Fibroblast of lung (primary cell): Measurements from ENCODE around the gene MLKL. TPM values are rescaled to one million over a fixed set of nuclear protein-coding genes. Genes with fewer than 3 reads are reported as not detected.
"Not testable (repeated sequence)": the region's sequence is repeated elsewhere in the genome, so short reads cannot be mapped to it uniquely, and the experiment has no call there.

ENCODE experiments used
- DNase-seq, 2 donors: peaks; one replicate each; pipeline versions ENCODE4 v3.0.0 to v3.0.0-alpha.2; 2010; ENCODE audit warnings: low read depth in 2 of 2
- H2AFZ ChIP-seq: 2 replicates; pipeline ENCODE4 v1.5.1; 2012; ENCODE audit warnings: low read length, control low read depth, inconsistent platforms
- H3K27ac ChIP-seq: 2 replicates; pipeline ENCODE4 v1.5.1; 2011; ENCODE audit warnings: low read length, control low read depth; ENCODE audit not compliant: insufficient read depth
- H3K27me3 ChIP-seq: 2 replicates; pipeline ENCODE4 v1.5.1; 2011; ENCODE audit warnings: mild to moderate bottlenecking, low read length; ENCODE audit not compliant: control insufficient read depth, insufficient read depth
- H3K36me3 ChIP-seq: 2 replicates; pipeline ENCODE4 v1.5.1; 2011; ENCODE audit warnings: low read length; ENCODE audit not compliant: control insufficient read depth, insufficient read depth
- H3K4me1 ChIP-seq: 2 replicates; pipeline ENCODE4 v1.5.1; 2011; ENCODE audit warnings: low read length; ENCODE audit not compliant: control insufficient read depth, insufficient read depth; ENCODE audit errors: extremely low read depth
- H3K4me2 ChIP-seq: 2 replicates; pipeline ENCODE4 v1.5.1; 2011; ENCODE audit warnings: low read length, control low read depth; ENCODE audit not compliant: insufficient read depth; ENCODE audit errors: extremely low read depth
- H3K4me3 ChIP-seq, 4 experiments: fragments of 200-600 bp in 1 of 4; sonication (generic) in 1 of 4; replicated peaks in 1 of 4; 2 replicates each; pipeline ENCODE4 v1.5.1; 2011 to 2016; ENCODE audit warnings: low read length in 4 of 4, low read depth in 3 of 4, mild to moderate bottlenecking in 3 of 4, control low read depth in 2 of 4, inconsistent platforms in 1 of 4, mixed read lengths in 1 of 4; ENCODE audit not compliant: insufficient read depth in 1 of 4; ENCODE audit errors: control extremely low read depth in 1 of 4
- H3K79me2 ChIP-seq: 2 replicates; pipeline ENCODE4 v1.5.1; 2012; ENCODE audit warnings: mild to moderate bottlenecking, low read length, inconsistent platforms; ENCODE audit not compliant: control insufficient read depth, insufficient read depth
- H3K9ac ChIP-seq: 2 replicates; pipeline ENCODE4 v1.5.1; 2011; ENCODE audit warnings: mild to moderate bottlenecking, low read length, control low read depth; ENCODE audit not compliant: insufficient read depth
- H3K9me3 ChIP-seq: 2 replicates; pipeline ENCODE4 v1.5.1; 2012; ENCODE audit warnings: low read depth, low read length; ENCODE audit not compliant: control insufficient read depth, insufficient read depth
- H4K20me1 ChIP-seq: 2 replicates; pipeline ENCODE4 v1.5.1; 2011; ENCODE audit warnings: low read length; ENCODE audit not compliant: control insufficient read depth, insufficient read depth; ENCODE audit errors: extremely low read depth
- CTCF ChIP-seq, 2 donors: IDR thresholded peaks in 1 of 2; conservative IDR thresholded peaks in 1 of 2; 1 replicate in 1 of 2; 2 replicates in 1 of 2; pipeline ENCODE4 v1.5.1; 2011 to 2012; ENCODE audit warnings: low read length in 2 of 2, control low read depth in 1 of 2, inconsistent platforms in 1 of 2, low read depth in 1 of 2, mild to moderate bottlenecking in 1 of 2
- EZH2 ChIP-seq: IDR thresholded peaks from 2 replicates; pipeline ENCODE4 v1.5.1; 2012; ENCODE audit warnings: low read length, control low read depth, mild to moderate bottlenecking; ENCODE audit errors: missing control alignments
- polyA plus RNA-seq, 2 donors: library from polyadenylated mRNA; depleted of rRNA in 1 of 2; stranded (reverse) in 1 of 2; unstranded in 1 of 2; fragments of >200 nt; gene quantifications; 2 replicates each; pipeline ENCODE4 v1.2.1, GENCODE V29; 2011 to 2012; ENCODE audit warnings: missing spikeins in 1 of 2
- total RNA-seq: library from RNA; depleted of rRNA; stranded (reverse); fragments of >200 nt; gene quantifications from 2 replicates; pipeline ENCODE4 v1.2.1, GENCODE V29; 2014

The MLKL gene
- total and polyA plus RNA-seq, 2 donors (not counting 1 experiment from before 2014, with no cell fraction given): 4.8 to 5.8 TPM

GRCh38 chr16:74657870-74658642 lies 42.6 kb downstream of the MLKL start:
- Histone ChIP-seq H3K36me3 (peaks cover 7% of the 10 kb centered on the region), H4K20me1 (no peaks in the 10 kb centered on the region), H3K4me3 (no peak overlapping the region), H3K27me3 (no peaks in the 10 kb centered on the region), H3K9me3 (no peaks in the 10 kb centered on the region), H3K4me1 (no peaks in the 10 kb centered on the region), H2AFZ (no peak overlapping the region), H3K9ac (no peak overlapping the region), H3K79me2 (peaks cover 85% of the 10 kb centered on the region), H3K4me2 (no peak overlapping the region), H3K27ac (no peak overlapping the region)
- no peak for DNase-seq
- TF ChIP-seq EZH2: no peak
- no peak for TF ChIP-seq CTCF (conservative IDR thresholded peaks at IDR 0.05 in 1 of 2, IDR thresholded peaks at IDR 0.05 in 1 of 2; ENCODE audit: low read depth in 1 of 2, low read length in 2 of 2)

GRCh38 chr16:74654536-74655050 lies 46.1 kb downstream of the MLKL start:
- H2AFZ ChIP-seq: no peak overlapping the region
- H3K4me1 ChIP-seq: no peaks in the 10 kb centered on the region
- no peak overlapping the region for H3K4me2 ChIP-seq
- H3K27me3 ChIP-seq: no peaks in the 10 kb centered on the region
- DNase-seq: no peak
- H3K9ac ChIP-seq: no peak overlapping the region
- no peak overlapping the region for H3K27ac ChIP-seq
- H3K36me3 ChIP-seq: peaks cover 2% of the 10 kb centered on the region
- peaks cover 66% of the 10 kb centered on the region for H3K79me2 ChIP-seq
- no peak for TF ChIP-seq EZH2
- TF ChIP-seq CTCF (conservative IDR thresholded peaks at IDR 0.05 in 1 of 2, IDR thresholded peaks at IDR 0.05 in 1 of 2; ENCODE audit: low read depth in 1 of 2, low read length in 2 of 2): no peak
- no peaks in the 10 kb centered on the region for H4K20me1 ChIP-seq
- no peaks in the 10 kb centered on the region for H3K9me3 ChIP-seq
- H3K4me3 ChIP-seq: no peak overlapping the region

GRCh38 chr16:74652883-74653282 lies 47.8 kb downstream of the MLKL start:
- DNase-seq: peak; percentile 12

More at GRCh38 chr16:74652883-74653282, 47.8 kb downstream of the MLKL start:
- not testable (repeated sequence) for H4K20me1 ChIP-seq, H3K9ac ChIP-seq, H3K27ac ChIP-seq, H3K36me3 ChIP-seq, H3K27me3 ChIP-seq, H2AFZ ChIP-seq, H3K9me3 ChIP-seq, H3K4me2 ChIP-seq, H3K4me3 ChIP-seq, H3K4me1 ChIP-seq
- peaks cover 51% of the 10 kb centered on the region for H3K79me2 ChIP-seq
